ENCODE measurements around the gene BCKDHA. TPM values are rescaled to one million over a fixed set of nuclear protein-coding genes. Genes with fewer than 3 reads are reported as not detected.

The BCKDHA gene
- total RNA-seq, 120 experiments from 2014 or later = 7.7 to 38.9 (median 20.1) TPM

Other genes with a start within 250 kb of the BCKDHA start
- 1 to 10 TPM in 102 of 120 experiments, under 1 TPM in 18; 0.28 to 4.2 (median 1.7) TPM for gene CYP2S1, start 204.6 kb upstream of the BCKDHA start, total RNA-seq
- gene AXL, start 178.6 kb upstream of the BCKDHA start, total RNA-seq = 10 to 100 TPM; 12.6 to 72.8 (median 27.6) TPM
- gene HNRNPUL1, start 133.4 kb upstream of the BCKDHA start, total RNA-seq = 100 to 1,000 TPM in 114 of 120 experiments, 10 to 100 TPM in 6; 92.7 to 156 (median 118) TPM
- gene CCDC97, start 87.6 kb upstream of the BCKDHA start, total RNA-seq = 10 to 100 TPM; 18.1 to 45.4 (median 26.0) TPM
- 10 to 100 TPM in 104 of 120 experiments, 1 to 10 TPM in 16; 4.3 to 34.6 (median 13.8) TPM for gene TGFB1, start 43.9 kb upstream of the BCKDHA start, total RNA-seq
- gene B9D2, start 33.7 kb upstream of the BCKDHA start, total RNA-seq = 10 to 100 TPM in 4 of 120 experiments, 1 to 10 TPM in 116; 3.0 to 12.9 (median 6.6) TPM
- 10 to 100 TPM in 118 of 120 experiments, 1 to 10 TPM in 2; 8.6 to 26.9 (median 16.5) TPM for gene TMEM91, start 21.3 kb upstream of the BCKDHA start, total RNA-seq
- gene EXOSC5, start 459 bp upstream of the BCKDHA start, total RNA-seq = 10 to 100 TPM; 11.5 to 29.1 (median 18.2) TPM
- gene B3GNT8, start 29.6 kb downstream of the BCKDHA start, total RNA-seq = 1 to 10 TPM in 25 of 120 experiments, under 1 TPM in 64, not detected in 31; 0.19 to 2.9 (median 0.75) TPM
- gene DMAC2, start 42.1 kb downstream of the BCKDHA start, total RNA-seq = 10 to 100 TPM; 29.5 to 57.2 (median 42.7) TPM
- gene ERICH4, start 45.3 kb downstream of the BCKDHA start, total RNA-seq = not detected
- 1 to 10 TPM in 67 of 120 experiments, under 1 TPM in 34, not detected in 19; 0.37 to 6.3 (median 1.5) TPM for gene CEACAM21, start 178.3 kb downstream of the BCKDHA start, total RNA-seq
- 1 to 10 TPM in 9 of 120 experiments, under 1 TPM in 17, not detected in 94; 0.45 to 2.7 (median 0.68) TPM for gene CEACAM4, start 229.3 kb downstream of the BCKDHA start, total RNA-seq

Measured in dorsolateral prefrontal cortex (tissue), 118 donors.